LNCAP (cell line): ENCODE data around the gene BTLA.
A peak's percentile ranks its signal among the peaks of the same experiment; 100 is the strongest.

Experiments used
- TF ChIP-seq, protein P1 (sequence below): fragments of 450-650 bp; IDR thresholded peaks from 2 replicates; pipeline ENCODE4 v1.5.1; 2017; ENCODE audit warnings: mild to moderate bottlenecking

The BTLA gene, protein sequence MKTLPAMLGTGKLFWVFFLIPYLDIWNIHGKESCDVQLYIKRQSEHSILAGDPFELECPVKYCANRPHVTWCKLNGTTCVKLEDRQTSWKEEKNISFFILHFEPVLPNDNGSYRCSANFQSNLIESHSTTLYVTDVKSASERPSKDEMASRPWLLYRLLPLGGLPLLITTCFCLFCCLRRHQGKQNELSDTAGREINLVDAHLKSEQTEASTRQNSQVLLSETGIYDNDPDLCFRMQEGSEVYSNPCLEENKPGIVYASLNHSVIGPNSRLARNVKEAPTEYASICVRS

DNA sequence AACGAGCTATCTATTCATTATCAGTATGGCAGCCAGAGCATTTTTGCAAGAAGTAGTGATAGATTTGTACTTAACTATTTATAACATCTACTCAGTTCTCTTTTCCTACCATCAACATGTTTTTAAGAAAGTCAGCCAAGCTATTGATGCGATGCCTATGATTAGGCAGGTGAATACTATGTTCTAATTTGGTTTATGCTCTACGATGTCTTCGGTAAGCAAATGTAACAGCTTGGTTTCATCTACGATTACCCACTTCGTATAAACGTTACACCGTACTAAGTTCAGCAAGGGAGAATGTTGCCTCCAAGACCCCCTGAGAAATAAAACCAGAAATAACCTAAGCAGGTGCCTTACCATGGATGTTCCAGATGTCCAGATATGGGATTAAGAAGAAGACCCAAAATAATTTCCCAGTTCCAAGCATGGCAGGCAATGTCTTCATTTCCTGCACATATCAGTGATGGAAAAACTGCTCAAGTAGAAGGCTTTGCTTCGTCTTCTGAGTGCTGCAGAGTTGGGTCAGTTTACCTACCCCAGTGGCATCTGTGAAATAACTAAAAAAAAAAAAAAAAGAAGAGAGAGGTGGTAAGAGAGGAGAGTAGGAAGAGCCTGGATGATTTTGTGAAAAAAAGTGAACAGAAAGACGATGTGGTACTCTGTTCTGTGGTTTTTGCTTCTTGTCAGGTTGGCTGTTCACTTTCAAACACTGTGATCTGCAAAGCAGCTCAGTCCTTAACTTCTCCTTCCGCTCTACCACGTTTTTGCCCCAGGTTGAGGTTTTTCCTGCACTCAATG is at the start of gene BTLA:
TSS of gene BTLA (minus strand) at position 559 of the 798 bp plus-strand sequence. CDS start at position 445, 114 bp downstream.
- TF ChIP-seq, protein P1, sequence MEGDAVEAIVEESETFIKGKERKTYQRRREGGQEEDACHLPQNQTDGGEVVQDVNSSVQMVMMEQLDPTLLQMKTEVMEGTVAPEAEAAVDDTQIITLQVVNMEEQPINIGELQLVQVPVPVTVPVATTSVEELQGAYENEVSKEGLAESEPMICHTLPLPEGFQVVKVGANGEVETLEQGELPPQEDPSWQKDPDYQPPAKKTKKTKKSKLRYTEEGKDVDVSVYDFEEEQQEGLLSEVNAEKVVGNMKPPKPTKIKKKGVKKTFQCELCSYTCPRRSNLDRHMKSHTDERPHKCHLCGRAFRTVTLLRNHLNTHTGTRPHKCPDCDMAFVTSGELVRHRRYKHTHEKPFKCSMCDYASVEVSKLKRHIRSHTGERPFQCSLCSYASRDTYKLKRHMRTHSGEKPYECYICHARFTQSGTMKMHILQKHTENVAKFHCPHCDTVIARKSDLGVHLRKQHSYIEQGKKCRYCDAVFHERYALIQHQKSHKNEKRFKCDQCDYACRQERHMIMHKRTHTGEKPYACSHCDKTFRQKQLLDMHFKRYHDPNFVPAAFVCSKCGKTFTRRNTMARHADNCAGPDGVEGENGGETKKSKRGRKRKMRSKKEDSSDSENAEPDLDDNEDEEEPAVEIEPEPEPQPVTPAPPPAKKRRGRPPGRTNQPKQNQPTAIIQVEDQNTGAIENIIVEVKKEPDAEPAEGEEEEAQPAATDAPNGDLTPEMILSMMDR: no peak

DNA sequence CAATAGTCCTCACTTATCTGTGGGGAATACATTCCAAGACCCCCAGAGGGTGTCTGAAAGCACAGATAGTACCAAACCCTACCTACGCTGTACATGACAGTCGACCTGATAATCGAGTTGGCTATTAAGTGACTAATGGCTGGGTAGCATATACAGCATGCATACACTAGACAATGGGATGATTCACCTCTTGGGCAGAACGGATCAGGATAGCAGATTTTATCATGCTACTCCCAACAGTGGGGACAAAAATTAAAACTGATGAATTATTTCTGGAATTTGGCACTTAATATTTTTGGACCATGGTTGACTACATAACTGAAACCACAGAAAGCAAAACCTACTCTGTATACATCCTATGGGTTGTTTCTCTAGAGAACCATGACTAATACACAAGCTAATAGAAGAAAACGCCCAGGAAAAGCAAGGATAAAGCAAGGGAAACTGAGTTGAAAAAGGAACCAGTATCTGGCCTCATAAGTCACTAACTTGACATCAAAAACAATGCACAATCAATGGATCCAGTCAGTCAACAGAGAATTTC is 47.0 kb upstream of the BTLA start:
- TF ChIP-seq, protein P1: no peak

DNA sequence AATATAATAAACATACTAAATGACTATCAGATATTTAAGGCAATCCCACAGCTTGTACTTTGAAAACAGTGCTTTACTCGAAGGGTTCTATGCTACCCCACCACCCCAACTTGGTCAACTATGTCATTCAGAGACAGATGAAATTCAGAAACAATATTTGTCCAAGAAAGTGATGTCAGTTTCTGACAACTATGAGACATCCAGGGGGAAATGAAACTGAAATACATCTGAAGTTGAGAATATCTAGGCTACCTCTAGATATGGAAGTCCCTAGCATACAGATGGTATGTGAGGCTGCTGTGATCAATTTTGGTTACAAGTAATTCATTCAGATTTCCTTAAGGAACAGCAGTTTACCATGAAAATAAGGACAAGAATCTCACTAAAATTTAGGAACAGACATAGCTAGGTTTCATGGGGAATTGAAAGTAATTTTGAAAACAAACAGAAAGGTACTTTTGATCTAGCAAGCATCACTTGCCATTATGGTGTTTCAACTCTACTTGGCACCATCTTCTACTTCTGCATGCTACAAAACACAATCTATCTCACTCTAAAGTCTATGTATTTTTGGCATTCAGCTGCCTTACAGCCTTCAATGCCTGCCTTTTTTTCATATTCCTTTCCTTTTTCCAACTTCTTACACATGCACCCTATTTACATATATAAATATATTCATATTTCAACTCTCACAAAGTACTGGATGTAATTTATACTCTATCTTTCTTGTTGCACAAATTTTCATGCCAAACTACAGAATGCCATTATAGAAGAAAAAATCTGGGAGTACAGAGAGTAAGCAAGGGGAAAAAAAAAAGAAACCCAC is 40.8 kb upstream of the BTLA start:
- TF ChIP-seq, protein P1: no peak

DNA sequence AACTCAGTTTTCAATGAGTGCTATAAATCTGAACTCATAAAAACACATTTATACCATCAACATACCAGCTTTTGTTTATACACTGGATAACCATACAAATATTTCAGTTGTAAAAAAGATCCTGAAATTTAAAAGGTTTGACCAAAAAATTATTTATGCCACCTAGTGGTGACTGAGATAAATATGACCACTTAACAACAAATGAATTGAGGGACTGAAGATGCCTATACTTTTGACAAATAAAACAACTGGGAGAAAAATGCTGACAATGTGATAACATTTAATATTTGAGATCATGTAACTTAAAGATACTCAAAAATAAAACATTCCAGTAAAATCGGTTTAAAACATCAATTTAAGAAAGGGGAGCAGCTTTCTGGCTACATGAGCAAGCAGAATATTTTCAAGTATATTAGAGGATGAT is 32.1 kb upstream of the BTLA start:
- TF ChIP-seq, protein P1: peak; percentile 59

DNA sequence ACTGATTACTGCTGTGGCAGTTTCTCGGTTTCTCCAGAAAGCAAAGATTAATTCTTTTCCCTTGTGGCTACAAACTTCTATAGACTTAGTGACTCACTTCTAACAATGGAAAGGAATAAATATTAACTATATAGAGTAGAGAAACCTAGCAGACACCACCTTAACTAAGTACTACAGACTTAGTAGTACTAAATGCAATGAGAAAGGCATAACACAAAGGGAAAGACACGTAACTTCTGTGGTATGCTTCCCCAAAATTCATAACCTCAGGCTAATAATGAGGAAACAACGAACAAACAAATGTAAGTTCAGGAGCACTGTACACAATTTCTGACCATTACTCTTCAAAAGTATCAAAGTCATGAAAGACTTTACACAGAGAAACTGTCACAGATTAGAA is 31.3 kb upstream of the BTLA start:
- TF ChIP-seq, protein P1: no peak

DNA sequence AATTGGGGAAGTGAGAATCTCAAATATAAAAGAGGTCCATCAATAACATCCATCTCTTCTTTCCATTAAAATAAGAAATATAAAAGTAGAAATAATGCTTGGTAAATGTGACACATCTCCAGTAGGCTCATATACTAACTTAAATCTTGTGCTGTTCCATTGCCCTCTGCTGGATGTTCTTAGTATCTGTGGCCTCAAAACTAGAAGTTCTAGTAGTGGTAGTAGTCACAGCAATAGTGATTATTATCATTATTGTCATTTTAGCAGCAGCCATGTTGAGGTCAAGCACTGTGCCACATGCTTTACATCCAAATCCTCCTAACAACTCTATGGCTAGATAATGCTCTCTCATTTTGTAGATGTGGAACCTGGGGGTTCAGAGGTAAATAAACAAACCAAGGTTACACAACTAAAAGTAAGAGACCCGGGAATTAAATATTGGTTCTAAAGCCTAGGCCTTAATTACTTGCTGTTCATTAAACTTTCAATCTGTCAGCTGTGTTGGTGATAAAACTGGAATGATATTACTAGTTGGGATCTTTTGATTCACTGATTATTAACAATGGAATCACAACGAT is 20.2 kb upstream of the BTLA start:
- TF ChIP-seq, protein P1: peak; percentile 77
